Activated T-cell treated with anti-CD3 and anti-CD28 coated beads for 48 hours (primary cell): ENCODE results near the gene PRPF6.
"Not testable (repeated sequence)": the region's sequence is repeated elsewhere in the genome, so short reads cannot be mapped to it uniquely, and the experiment has no call there.

Experiments used
- DNase-seq: peaks from one replicate; pipeline ENCODE4 v3.0.0-alpha.2; 2020; ENCODE audit warnings: low read depth

PRPF6 gene

DNA sequence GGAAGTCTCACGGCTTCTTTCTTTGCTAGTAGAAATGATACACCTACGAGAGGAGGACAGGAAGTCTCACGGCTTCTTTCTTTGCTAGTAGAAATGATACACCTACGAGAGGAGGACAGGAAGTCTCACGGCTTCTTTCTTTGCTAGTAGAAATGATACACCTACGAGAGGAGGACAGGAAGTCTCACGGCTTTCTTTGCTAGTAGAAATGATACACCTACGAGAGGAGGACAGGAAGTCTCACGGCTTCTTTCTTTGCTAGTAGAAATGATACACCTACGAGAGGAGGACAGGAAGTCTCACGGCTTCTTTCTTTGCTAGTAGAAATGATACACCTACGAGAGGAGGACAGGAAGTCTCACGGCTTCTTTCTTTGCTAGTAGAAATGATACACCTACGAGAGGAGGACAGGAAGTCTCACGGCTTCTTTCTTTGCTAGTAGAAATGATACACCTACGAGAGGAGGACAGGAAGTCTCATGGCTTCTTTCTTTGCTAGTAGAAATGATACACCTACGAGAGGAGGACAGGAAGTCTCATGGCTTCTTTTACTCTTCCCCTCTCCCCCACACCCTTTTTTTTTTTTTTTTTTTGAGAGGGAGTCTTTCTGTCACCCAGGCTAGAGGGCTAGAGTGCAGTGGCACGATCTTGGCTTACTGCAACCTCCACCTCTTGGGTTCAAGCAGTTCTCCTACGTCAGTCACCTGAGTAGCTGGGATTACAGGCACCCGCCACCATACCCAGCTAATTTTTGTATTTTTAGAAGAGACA is 31.6 kb downstream of the PRPF6 start:
- not testable (repeated sequence) for DNase-seq

DNA sequence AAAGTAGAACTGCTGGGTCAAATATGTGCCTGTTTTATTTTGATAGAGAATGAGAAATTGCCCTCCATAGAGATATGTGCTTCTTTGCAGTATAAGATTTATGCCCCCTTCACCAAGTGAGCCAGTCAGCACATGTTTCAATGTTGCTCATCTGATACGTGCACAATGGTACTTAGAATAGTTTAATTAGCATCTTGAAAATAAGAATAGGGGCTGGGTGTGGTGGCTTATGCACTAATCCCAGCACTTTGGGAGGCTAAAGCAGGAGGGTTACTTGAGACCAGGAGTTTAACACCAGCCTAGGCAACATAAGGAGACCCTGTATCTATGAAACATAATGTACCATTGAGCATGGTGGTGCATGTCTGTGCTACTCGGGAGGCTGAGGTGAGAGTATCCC is 34.7 kb downstream of the PRPF6 start:
- DNase-seq, result no peak

DNA sequence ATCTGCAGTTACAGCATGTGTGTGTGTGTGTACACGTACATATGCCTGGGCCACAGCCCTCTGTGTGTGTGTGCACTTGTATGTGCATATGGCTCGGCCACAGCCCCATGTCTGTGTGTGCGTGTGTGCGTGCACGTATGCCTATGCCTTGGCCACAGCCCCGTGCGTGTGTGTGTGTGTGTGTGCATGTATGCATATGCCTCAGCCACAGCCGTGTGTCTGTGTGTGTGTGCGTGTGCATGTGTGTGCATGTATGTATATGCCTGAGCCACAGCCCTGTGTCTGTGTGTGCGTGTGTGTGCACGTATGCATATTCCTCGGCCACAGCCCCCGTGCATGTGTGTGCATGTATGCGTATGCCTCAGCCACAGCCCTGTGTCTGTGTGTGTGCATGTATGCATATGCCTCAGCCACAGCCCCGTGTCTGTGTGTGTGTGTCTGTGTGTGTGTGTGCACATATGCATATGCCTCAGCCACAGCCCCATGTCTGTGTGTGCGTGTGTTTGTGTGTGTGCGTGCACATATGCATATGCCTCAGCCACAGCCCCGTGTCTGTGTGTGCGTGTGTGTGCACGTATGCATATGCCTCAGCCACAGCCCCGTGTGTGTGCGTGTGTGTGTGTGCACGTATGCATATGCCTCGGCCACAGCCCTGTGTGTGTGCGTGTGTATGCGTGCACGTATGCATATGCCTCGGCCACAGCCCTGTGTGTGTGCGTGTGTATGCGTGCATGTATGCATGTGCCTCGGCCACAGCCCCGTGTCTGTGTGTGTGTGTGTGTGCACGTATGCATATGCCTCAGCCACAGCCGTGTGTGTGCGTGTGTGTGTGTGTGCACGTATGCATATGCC is 40.4 kb downstream of the PRPF6 start:
- no peak for DNase-seq

DNA sequence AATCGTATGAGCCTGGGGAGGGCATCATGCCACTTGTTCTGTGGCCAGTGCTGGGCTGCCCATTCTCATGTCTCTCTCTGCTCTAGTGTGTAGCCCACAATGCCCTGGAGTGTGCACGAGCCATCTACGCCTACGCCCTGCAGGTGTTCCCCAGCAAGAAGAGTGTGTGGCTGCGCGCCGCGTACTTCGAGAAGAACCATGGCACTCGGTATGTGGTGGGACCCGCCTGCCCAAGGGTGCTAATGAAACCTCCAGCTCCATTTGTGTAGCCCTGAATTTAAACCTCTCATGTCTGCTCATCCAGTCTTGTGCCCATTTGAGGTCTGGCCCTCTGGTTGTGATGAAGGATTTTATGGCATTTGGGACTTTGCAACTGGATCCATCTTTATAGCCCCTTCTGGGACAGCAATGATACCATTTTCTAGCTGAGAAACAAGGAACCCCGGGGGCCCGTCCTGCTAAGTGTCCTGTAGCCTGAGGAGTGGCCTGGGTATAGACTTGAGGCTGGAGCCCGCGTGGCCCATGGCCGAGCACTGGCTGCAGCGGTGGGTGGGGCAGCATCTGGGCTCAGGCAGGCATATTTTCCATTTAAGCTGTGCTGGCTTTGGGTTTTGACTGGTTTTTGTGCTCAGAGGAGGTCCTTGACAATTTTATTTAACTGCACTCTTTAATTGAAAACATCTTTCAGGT is 41.9 kb downstream of the PRPF6 start:
- no peak for DNase-seq

DNA sequence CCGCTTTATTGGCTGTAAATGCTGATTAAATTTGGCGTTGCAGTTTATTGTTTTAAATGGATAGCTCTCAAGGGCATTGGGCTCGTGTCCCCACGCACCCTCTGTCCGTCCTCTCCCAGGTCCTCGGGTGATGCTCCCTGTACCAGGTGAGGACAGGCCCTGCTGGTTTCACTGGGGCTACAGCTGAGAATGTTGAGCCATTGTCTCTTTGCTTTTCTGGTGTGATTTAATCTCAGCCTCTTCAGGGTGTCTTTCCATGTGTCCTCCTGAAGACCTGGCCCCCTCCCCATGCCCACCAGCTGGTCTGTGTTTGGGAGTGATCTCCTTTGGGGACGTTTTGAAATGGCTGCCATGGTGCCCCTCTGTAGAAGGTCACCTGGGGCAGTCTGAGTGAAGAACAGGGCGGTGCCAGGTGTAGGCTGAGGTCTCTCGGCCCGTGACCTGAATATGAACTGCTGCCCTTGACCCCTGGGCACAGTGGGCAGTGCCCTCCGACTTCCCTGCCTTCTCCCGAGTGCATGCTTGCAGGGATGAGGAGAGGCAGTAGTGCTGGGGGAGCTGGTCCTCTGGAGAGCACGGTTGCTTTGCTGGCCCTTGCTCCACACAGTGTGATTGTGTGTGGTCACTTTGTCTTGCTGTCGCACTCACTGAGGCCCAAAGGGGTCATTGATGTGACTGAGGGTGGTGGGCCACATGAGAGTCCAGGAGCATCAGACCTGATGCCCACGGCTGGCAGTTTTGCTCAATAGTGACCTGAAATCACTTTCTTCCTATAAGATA is 42.6 kb downstream of the PRPF6 start:
- no peak for DNase-seq

DNA sequence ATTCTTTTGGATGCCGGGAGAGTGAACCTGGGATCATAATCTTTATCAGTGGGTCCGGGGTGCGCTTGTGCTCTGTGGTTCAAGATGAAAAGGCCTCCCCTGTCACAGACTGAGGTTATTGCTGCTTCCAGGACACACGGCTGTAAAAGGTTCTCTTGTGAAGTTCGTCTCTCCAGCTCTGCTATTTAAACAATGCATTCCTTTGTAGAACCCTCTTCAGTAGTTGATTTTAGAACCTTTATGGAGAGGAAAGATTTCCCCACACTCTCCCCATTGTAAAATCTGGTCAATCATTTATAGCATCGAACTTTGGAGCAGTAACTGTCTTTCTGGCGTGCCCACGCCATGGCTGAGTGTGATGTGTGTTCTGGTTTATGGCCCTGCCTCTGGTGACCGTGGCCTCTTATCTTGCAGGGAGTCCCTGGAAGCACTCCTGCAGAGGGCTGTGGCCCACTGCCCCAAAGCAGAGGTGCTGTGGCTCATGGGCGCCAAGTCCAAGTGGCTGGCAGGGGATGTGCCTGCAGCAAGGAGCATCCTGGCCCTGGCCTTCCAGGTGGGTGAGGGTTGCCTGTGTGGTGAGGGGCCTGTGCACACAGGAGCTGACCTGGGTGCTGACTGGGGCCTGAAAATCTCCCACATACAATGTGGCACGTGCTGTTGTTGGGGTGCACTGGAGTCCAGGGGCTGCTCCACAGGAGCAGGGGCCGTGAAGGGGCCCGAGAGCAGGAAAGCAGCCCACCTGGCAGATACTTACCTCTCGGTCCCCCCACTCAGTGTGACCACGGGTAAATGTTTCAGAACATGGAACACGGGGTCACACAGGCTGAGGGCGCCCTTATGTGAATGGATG is 43.4 kb downstream of the PRPF6 start:
- no peak for DNase-seq

GRCh38 chr20:64025101-64025825 is 44.3 kb downstream of the PRPF6 start:
- DNase-seq, result no peak

- DNase-seq, result no peak
Measured at GRCh38 chr20:64025826-64026412, 45.0 kb downstream of the PRPF6 start.

- no peak for DNase-seq
Measured at GRCh38 chr20:64027981-64028685, 47.2 kb downstream of the PRPF6 start.

- DNase-seq, result no peak
Measured at GRCh38 chr20:64029293-64030117, 48.6 kb downstream of the PRPF6 start.

GRCh38 chr20:64030371-64031134 is 49.6 kb downstream of the PRPF6 start:
- no peak for DNase-seq

DNA sequence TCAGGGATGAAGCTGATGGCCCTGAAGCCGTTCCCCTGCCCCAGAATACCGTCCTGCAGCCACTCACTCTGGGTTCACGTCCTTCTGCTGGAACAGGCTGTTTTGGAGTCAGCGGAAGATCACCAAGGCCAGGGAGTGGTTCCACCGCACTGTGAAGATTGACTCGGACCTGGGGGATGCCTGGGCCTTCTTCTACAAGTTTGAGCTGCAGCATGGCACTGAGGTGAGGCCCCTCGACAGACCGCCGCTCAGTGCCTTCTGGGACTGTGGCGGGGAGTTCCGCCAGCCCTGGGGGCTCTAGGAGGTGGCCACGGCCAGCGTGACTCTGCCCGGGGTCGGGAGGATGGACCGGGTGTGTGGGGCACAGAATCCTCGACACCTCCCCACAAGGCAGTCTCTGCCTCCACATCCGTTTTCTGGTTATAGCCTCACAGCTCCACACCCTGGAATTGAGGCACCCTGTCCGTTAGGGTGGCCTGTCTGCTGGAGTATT is 50.9 kb downstream of the PRPF6 start:
- DNase-seq, result no peak

GRCh38 chr20:64032706-64033624 is 52.0 kb downstream of the PRPF6 start:
- no peak for DNase-seq

GRCh38 chr20:64033981-64034493 is 53.1 kb downstream of the PRPF6 start:
- DNase-seq, result no peak

GRCh38 chr20:64035066-64035932 is 54.4 kb downstream of the PRPF6 start:
- no peak for DNase-seq
